Measurements from ENCODE around the gene FRS3. TPM values are rescaled to one million over a fixed set of nuclear protein-coding genes. Genes with fewer than 3 reads are reported as not detected.

Gene FRS3
- total and polyA plus RNA-seq, 2 of the 13 experiments (the other 11 are each of a cell fraction or from before 2014, with no cell fraction given) = 3.0 to 7.4 TPM

GRCh38 chr6:41786451-41787218 lies 6.9 kb upstream of the FRS3 start (continued):
- no peak for TF ChIP-seq GMEB1 (CRISPR knock-in tag; IDR thresholded peaks at IDR 0.05; ENCODE audit: borderline replicate concordance)
- TF ChIP-seq ZBTB43 (CRISPR knock-in tag; conservative IDR thresholded peaks at IDR 0.05) = 0 out of 2 replicates have a peak, but pooled peaks have one; percentile 39
- TF ChIP-seq SPEN (CRISPR knock-in tag; IDR thresholded peaks at IDR 0.05; ENCODE audit: low read depth) = peak; percentile 89; the same call in 1 of the 2 replicates
- TF ChIP-seq XRCC5 (optimal IDR thresholded peaks at IDR 0.05; ENCODE audit: low read length) = peak; percentile 96
- peak; percentile 78 for TF ChIP-seq YEATS4 (CRISPR knock-in tag; IDR thresholded peaks at IDR 0.05; ENCODE audit: borderline replicate concordance)
- TF ChIP-seq ZBTB21 (CRISPR knock-in tag; IDR thresholded peaks at IDR 0.05) = no peak
- TF ChIP-seq, protein P1, sequence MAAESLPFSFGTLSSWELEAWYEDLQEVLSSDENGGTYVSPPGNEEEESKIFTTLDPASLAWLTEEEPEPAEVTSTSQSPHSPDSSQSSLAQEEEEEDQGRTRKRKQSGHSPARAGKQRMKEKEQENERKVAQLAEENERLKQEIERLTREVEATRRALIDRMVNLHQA (CRISPR knock-in tag; IDR thresholded peaks at IDR 0.05) = no peak
- peak; percentile 84 for TF ChIP-seq ZMAT3 (CRISPR knock-in tag; conservative IDR thresholded peaks at IDR 0.05)
- TF ChIP-seq CC2D1A (CRISPR knock-in tag; IDR thresholded peaks at IDR 0.05) = no peak
- no peak for TF ChIP-seq PBX3 (CRISPR knock-in tag; IDR thresholded peaks at IDR 0.05; ENCODE audit: borderline replicate concordance)
- TF ChIP-seq SP2 (CRISPR knock-in tag; IDR thresholded peaks at IDR 0.05) = 0 out of 2 replicates have a peak, but pooled peaks have one; percentile 21
- TF ChIP-seq, protein P2, sequence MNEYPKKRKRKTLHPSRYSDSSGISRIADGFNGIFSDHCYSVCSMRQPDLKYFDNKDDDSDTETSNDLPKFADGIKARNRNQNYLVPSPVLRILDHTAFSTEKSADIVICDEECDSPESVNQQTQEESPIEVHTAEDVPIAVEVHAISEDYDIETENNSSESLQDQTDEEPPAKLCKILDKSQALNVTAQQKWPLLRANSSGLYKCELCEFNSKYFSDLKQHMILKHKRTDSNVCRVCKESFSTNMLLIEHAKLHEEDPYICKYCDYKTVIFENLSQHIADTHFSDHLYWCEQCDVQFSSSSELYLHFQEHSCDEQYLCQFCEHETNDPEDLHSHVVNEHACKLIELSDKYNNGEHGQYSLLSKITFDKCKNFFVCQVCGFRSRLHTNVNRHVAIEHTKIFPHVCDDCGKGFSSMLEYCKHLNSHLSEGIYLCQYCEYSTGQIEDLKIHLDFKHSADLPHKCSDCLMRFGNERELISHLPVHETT (CRISPR knock-in tag; conservative IDR thresholded peaks at IDR 0.05) = peak; percentile 53; the same call in 1 of the 2 replicates
- no peak; the same call in 1 of the 2 replicates for TF ChIP-seq FOXC1 (CRISPR knock-in tag; IDR thresholded peaks at IDR 0.05; ENCODE audit: borderline replicate concordance)
- no peak for TF ChIP-seq ZFP36L1 (CRISPR knock-in tag; IDR thresholded peaks at IDR 0.05)
- peak; percentile 49; the same call in 1 of the 2 replicates for TF ChIP-seq ARHGAP35 (CRISPR knock-in tag; IDR thresholded peaks at IDR 0.05; ENCODE audit: borderline replicate concordance)
- TF ChIP-seq SAFB2 (CRISPR knock-in tag; IDR thresholded peaks at IDR 0.05; ENCODE audit: borderline replicate concordance, low read depth) = peak; percentile 37; the same call in 1 of the 2 replicates
- TF ChIP-seq CSRNP1 (CRISPR knock-in tag; IDR thresholded peaks at IDR 0.05) = peak; percentile 69; the same call in 1 of the 2 replicates
- TF ChIP-seq ETV5 (CRISPR knock-in tag; IDR thresholded peaks at IDR 0.05; ENCODE audit: borderline replicate concordance) = no peak; the same call in 1 of the 2 replicates
- TF ChIP-seq MTF2 (CRISPR knock-in tag; IDR thresholded peaks at IDR 0.05; ENCODE audit: borderline replicate concordance) = no peak; the same call in 1 of the 2 replicates
